ENCODE data around the gene SCAPER. TPM values are rescaled to one million over a fixed set of nuclear protein-coding genes. Genes with fewer than 3 reads are reported as not detected.

SCAPER gene
- total and polyA plus RNA-seq, 10 of the 15 experiments (the other 5 are each of a cell fraction or from before 2014, with no cell fraction given): 1.0 to 7.7 (median 3.9) TPM

GRCh38 chr15:76815421-76815820 lies 89.7 kb downstream of the SCAPER start:
- ChIA-PET CTCF (no interaction called here), RAD21 (ENCODE audit: unreplicated experiment) (no interaction called here), POLR2A (no interaction called here), SMC1A (ENCODE audit: uncharacterized antibody, unreplicated experiment) (interaction anchor here (0.9 to 1.3 kb wide), 2 partner anchors 11 kb away, joined by 3 read pairs; no protein-coding TSS in a partner anchor)
- H3K27me3 ChIP-seq (replicated peaks in 1 of 2; ENCODE audit: control insufficient read depth in 2 of 2, insufficient read depth in 2 of 2, low read length in 1 of 2): no peaks in the 10 kb centered on the region
- H3K27ac ChIP-seq (ENCODE audit: control insufficient read depth, insufficient read depth): no peak overlapping the region
- no peak overlapping the region for H2AFZ ChIP-seq (ENCODE audit: control insufficient read depth, low read depth, low read length)
- H3K79me2 ChIP-seq (ENCODE audit: control insufficient read depth, insufficient read depth, low read length): no peaks in the 10 kb centered on the region
- intact Hi-C loops (cut with micrococcal nuclease; ENCODE audit: unreplicated experiment): no loop called here
- no peaks in the 10 kb centered on the region for H3K4me1 ChIP-seq (ENCODE audit: control insufficient read depth, insufficient read depth, low read length)
- no TSS peak for BruUV-seq (replicated peaks)
- WGBS (ENCODE audit: insufficient coverage, insufficient replicate concordance, low lambda C conversion rate, missing lambda C conversion rate): 98% methylated on average over 5 of the region's 5 CpGs
- no peak overlapping the region for H3K4me3 ChIP-seq
- H4K20me1 ChIP-seq (ENCODE audit: control insufficient read depth, insufficient read depth): no peaks in the 10 kb centered on the region
- DNase-seq (ENCODE audit: low read depth, low spot score) (no peak), ATAC-seq (no peak), FAIRE-seq (no peak)
- H3K4me2 ChIP-seq (ENCODE audit: control insufficient read depth, insufficient read depth): no peak overlapping the region
- H3K9me3 ChIP-seq (replicated peaks; ENCODE audit: control insufficient read depth, insufficient read depth, low read length): no peaks in the 10 kb centered on the region; the same call in 1 of the 3 replicates
- H3K9ac ChIP-seq (ENCODE audit: control insufficient read depth, insufficient read depth, low read length): no peak overlapping the region
- no peak for TF ChIP-seq IKZF1 (conservative IDR thresholded peaks at IDR 0.05)
- no peak for TF ChIP-seq JUND (IDR thresholded peaks at IDR 0.05; ENCODE audit: low read depth, low read length)
- TF ChIP-seq FOXM1 (IDR thresholded peaks at IDR 0.05; ENCODE audit: low read depth, low read length): no peak
- no peak for TF ChIP-seq SMAD1 (IDR thresholded peaks at IDR 0.05; ENCODE audit: low read depth, partially characterized antibody)
- no peak for TF ChIP-seq ZBTB33 (IDR thresholded peaks at IDR 0.05)
- TF ChIP-seq TCF7 (IDR thresholded peaks at IDR 0.05; ENCODE audit: borderline replicate concordance): no peak
- no peak for TF ChIP-seq EGR1 (IDR thresholded peaks at IDR 0.05; ENCODE audit: borderline replicate concordance in 1 of 2, low read depth in 2 of 2, low read length in 2 of 2)
- TF ChIP-seq HSF1 (IDR thresholded peaks at IDR 0.05; ENCODE audit: low read depth, low read length): no peak
- no peak for TF ChIP-seq CBX5 (IDR thresholded peaks at IDR 0.05; ENCODE audit: low read depth)
- no peak for TF ChIP-seq NFIC (IDR thresholded peaks at IDR 0.05; ENCODE audit: low read depth, low read length)
- TF ChIP-seq TBL1XR1 (IDR thresholded peaks at IDR 0.05; ENCODE audit: low read depth, low read length): no peak
- no peaks in the 10 kb centered on the region for H3K36me3 ChIP-seq (ENCODE audit: control insufficient read depth in 2 of 2, insufficient read depth in 2 of 2, low read length in 1 of 2)
- in situ Hi-C loops (cut with MboI): no loop called here

Data from GM12878 (cell line).